ENCODE data around the gene L2HGDH.

Gene L2HGDH

DNA sequence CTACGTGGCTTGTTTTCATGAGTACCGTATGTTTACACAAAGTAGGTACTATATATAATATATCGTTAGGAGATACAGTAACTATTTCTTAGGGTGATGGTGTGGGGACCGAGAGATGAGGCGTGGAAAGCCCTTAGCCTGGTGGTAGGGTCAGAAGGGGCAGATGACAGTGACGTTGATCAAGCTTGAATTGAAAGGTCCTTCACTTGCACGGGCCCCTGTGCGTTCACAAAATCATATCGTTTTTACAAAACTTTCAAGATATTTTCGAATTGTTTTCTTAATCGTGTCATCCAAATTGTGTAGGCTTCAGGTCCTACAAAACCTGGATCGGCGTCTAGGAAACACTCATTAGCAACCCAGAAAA, 79.8 kb downstream of the L2HGDH start:
- H3K79me2 ChIP-seq (ENCODE audit: low read length): peaks cover 32% of the 10 kb centered on the region
- no peaks in the 10 kb centered on the region for H4K20me1 ChIP-seq (ENCODE audit: insufficient read depth, low read length)
- no peak overlapping the region for H3K27ac ChIP-seq (ENCODE audit: low read length)
- H3K27me3 ChIP-seq (replicated peaks; ENCODE audit: insufficient read depth, low read length): no peaks in the 10 kb centered on the region
- no peaks in the 10 kb centered on the region for H3K36me3 ChIP-seq (replicated peaks; ENCODE audit: insufficient read depth, low read length)
- peak overlapping the region; percentile 77; the same call in 1 of the 2 replicates for H3K4me2 ChIP-seq (ENCODE audit: low read depth, low read length)
- TF ChIP-seq EZH2 (optimal IDR thresholded peaks at IDR 0.05; ENCODE audit: low read depth, low read length): no peak
- no peak for TF ChIP-seq CTCF (IDR thresholded peaks at IDR 0.05; ENCODE audit: low read length)
- TF ChIP-seq EZH2phosphoT487 (IDR thresholded peaks at IDR 0.05; ENCODE audit: low read length): no peak
- peak overlapping the region; percentile 78 for H2AFZ ChIP-seq (ENCODE audit: low read length)
- H3K9me2 ChIP-seq (replicated peaks; ENCODE audit: insufficient read depth, low read length): no peaks in the 10 kb centered on the region
- H3K4me1 ChIP-seq (ENCODE audit: low read length): peaks cover 6% of the 10 kb centered on the region; the same call in 1 of the 2 replicates
- H3K9me3 ChIP-seq (replicated peaks; ENCODE audit: insufficient read depth, low read length): no peaks in the 10 kb centered on the region
- no peaks in the 10 kb centered on the region for H3F3A ChIP-seq (ENCODE audit: insufficient read depth, low read length)
- peak overlapping the region; percentile 54; the same call in 1 of the 2 replicates for H3K9ac ChIP-seq (ENCODE audit: low read length)
- H3K4me3 ChIP-seq (ENCODE audit: low read length): peak overlapping the region; percentile 63
- no peak for DNase-seq

DNA sequence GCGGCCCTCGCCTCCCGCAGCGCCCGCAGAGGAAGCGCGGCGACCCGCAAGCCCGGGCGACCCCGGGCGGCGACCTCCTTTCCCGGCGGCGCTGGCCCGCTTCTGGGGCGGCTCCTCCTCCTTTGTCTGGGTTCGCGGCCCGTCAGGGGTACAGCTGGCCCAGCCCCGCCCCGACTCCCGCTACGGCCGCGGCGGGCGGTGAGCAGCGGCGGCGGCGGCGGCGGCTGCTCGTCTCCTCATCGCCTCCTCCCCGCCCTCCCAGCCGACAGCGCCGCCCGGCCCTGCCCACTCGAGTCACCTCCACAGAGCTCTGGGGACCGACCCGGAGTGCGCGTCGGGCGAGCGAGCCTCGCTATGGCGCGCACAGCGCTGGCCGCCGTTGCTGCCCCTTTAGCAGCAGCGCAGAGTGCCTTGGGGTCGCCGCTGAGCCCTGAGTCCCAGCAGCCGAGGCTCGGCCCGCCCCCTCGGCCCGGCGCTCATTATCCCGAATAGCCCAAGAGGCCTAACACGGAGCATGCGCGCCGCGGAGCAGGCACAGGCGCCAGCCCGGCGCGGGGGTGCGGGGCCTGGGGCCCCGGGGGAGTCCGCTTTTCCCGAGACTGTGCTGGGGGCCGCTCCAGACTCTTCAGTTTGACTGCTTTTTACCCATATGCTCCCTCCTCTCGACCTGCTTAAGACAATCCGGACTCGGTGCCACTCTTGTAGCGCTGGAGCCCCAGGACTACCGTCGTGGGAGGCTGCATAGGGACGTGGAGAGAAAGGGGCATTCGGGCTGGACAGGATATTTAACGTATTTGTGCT, 80.4 kb downstream of the L2HGDH start, which contains the start of gene SOS2:
SOS2 (minus strand) TSS at position 104 of the 801 bp plus-strand sequence. CDS start 295 bp downstream, outside the sequence.
- peak within 1 kb of the TSS; percentile 77 for H3K4me2 ChIP-seq (ENCODE audit: low read depth, low read length)
- peaks cover 35% of the 10 kb centered on the region for H3K79me2 ChIP-seq (ENCODE audit: low read length)
- peak within 1 kb of the TSS; percentile 58; the same call in 1 of the 2 replicates for H3K9ac ChIP-seq (ENCODE audit: low read length)
- no peaks in the 10 kb centered on the region for H3K9me3 ChIP-seq (replicated peaks; ENCODE audit: insufficient read depth, low read length)
- H3K4me3 ChIP-seq (ENCODE audit: low read length): peak within 1 kb of the TSS; percentile 74
- H3K4me1 ChIP-seq (ENCODE audit: low read length): peaks cover 6% of the 10 kb centered on the region; the same call in 1 of the 2 replicates
- no peaks in the 10 kb centered on the region for H3K36me3 ChIP-seq (replicated peaks; ENCODE audit: insufficient read depth, low read length)
- H3F3A ChIP-seq (ENCODE audit: insufficient read depth, low read length): no peaks in the 10 kb centered on the region
- H3K9me2 ChIP-seq (replicated peaks; ENCODE audit: insufficient read depth, low read length): no peaks in the 10 kb centered on the region
- TF ChIP-seq EZH2phosphoT487 (IDR thresholded peaks at IDR 0.05; ENCODE audit: low read length) (no peak), CTCF (IDR thresholded peaks at IDR 0.05; ENCODE audit: low read length) (no peak), EZH2 (optimal IDR thresholded peaks at IDR 0.05; ENCODE audit: low read depth, low read length) (no peak)
- peak; percentile 68 for DNase-seq
- H3K27me3 ChIP-seq (replicated peaks; ENCODE audit: insufficient read depth, low read length): no peaks in the 10 kb centered on the region
- H3K27ac ChIP-seq (ENCODE audit: low read length): peak within 1 kb of the TSS; percentile 54; the same call in 1 of the 2 replicates
- peak within 1 kb of the TSS; percentile 78 for H2AFZ ChIP-seq (ENCODE audit: low read length)
- no peaks in the 10 kb centered on the region for H4K20me1 ChIP-seq (ENCODE audit: insufficient read depth, low read length)

DNA sequence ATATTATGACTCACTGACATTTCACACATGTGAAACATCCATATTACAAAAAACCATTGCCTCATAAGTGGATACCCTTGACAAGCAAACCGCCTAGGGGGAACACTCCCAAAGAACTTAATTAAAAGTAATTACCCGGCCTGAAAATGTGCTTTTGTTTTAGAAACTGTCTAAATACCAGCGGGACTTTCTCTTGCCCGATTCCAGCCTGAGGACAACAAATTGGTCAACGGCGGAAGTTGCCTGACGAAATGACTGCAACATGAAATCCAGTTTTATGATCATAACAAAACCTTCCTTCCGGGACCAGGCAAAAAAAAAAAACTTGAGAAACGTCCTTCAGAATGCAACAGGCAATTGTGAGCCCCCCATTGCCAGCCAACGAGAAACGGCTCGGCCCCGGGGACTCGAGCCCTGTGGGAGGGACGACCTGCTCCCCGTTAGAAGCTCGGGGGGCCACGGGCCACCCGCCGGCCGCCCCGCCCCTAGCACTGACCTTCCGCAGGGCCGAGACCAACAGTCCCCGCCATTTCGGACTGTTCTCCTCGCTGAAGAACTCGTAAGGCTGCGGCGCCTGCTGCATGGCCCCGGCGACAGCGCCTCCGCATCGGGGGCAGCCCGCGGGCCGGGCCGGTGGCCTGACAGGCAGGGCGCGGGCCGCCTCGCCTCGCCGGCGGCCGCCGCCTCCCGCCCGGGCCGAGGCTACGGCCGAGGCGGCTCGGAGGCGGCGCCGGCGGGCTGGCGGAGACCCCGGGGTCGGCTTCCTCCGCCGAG, 81.1 kb downstream of the L2HGDH start:
- Histone ChIP-seq H3K27ac (ENCODE audit: low read length) (peak overlapping the region; percentile 54; the same call in 1 of the 2 replicates), H3K36me3 (replicated peaks; ENCODE audit: insufficient read depth, low read length) (no peaks in the 10 kb centered on the region), H3K79me2 (ENCODE audit: low read length) (peaks cover 40% of the 10 kb centered on the region), H3K9ac (ENCODE audit: low read length) (peak overlapping the region; percentile 58; the same call in 1 of the 2 replicates), H3K4me3 (ENCODE audit: low read length) (peak overlapping the region; percentile 74), H3K9me3 (replicated peaks; ENCODE audit: insufficient read depth, low read length) (no peaks in the 10 kb centered on the region), H4K20me1 (ENCODE audit: insufficient read depth, low read length) (no peaks in the 10 kb centered on the region), H2AFZ (ENCODE audit: low read length) (peak overlapping the region; percentile 61), H3K9me2 (replicated peaks; ENCODE audit: insufficient read depth, low read length) (no peaks in the 10 kb centered on the region), H3K4me2 (ENCODE audit: low read depth, low read length) (peak overlapping the region; percentile 70), H3K4me1 (ENCODE audit: low read length) (peaks cover 6% of the 10 kb centered on the region; the same call in 1 of the 2 replicates), H3K27me3 (replicated peaks; ENCODE audit: insufficient read depth, low read length) (no peaks in the 10 kb centered on the region), H3F3A (ENCODE audit: insufficient read depth, low read length) (no peaks in the 10 kb centered on the region)
- peak; percentile 35 for DNase-seq
- no peak for TF ChIP-seq EZH2phosphoT487 (IDR thresholded peaks at IDR 0.05; ENCODE audit: low read length)

Data from MM.1S (cell line).